Endodermal cell (in vitro differentiated cells): Measurements from ENCODE around the gene PLCD1. TPM values are rescaled to one million over a fixed set of nuclear protein-coding genes. Genes with fewer than 3 reads are reported as not detected.

Experiments
- DNase-seq: peaks from one replicate; pipeline ENCODE4 v3.0.0-alpha.2; 2017
- H3K27ac ChIP-seq: 2 replicates; pipeline ENCODE4 v1.5.1; 2013; ENCODE audit warnings: mild to moderate bottlenecking, low read depth, low read length, moderate library complexity
- H3K27me3 ChIP-seq: 2 replicates; pipeline ENCODE4 v1.6.1; 2013; ENCODE audit warnings: mild to moderate bottlenecking, low read length, moderate library complexity; ENCODE audit not compliant: insufficient read depth, control insufficient read depth, poor library complexity, severe bottlenecking
- H3K36me3 ChIP-seq: 2 replicates; pipeline ENCODE4 v1.7.0; 2013; ENCODE audit warnings: mild to moderate bottlenecking, low read length, moderate library complexity; ENCODE audit not compliant: control insufficient read depth, insufficient read depth
- H3K4me1 ChIP-seq: one replicate; pipeline ENCODE4 v1.7.0; 2013; ENCODE audit warnings: low read length; ENCODE audit not compliant: control insufficient read depth, insufficient read depth
- H3K4me3 ChIP-seq: 2 replicates; pipeline ENCODE4 v1.5.1; 2013; ENCODE audit warnings: mild to moderate bottlenecking, low read length, moderate library complexity
- H3K9ac ChIP-seq: 2 replicates; pipeline ENCODE4 v1.6.1; 2013; ENCODE audit warnings: mild to moderate bottlenecking, low read length, moderate library complexity; ENCODE audit not compliant: poor library complexity, severe bottlenecking; ENCODE audit errors: extremely low read depth
- H3K9me3 ChIP-seq: 2 replicates; pipeline ENCODE4 v1.6.1; 2013; ENCODE audit warnings: mild to moderate bottlenecking, low read length, moderate library complexity; ENCODE audit not compliant: control insufficient read depth
- H3K27ac Mint-ChIP-seq: 2 replicates; pipeline ENCODE4 v1.8.0; 2020; ENCODE audit warnings: mixed read lengths
- H3K27me3 Mint-ChIP-seq: 2 replicates; pipeline ENCODE4 v1.8.0; 2021; ENCODE audit warnings: mild to moderate bottlenecking, mixed read lengths; ENCODE audit not compliant: insufficient read depth
- H3K36me3 Mint-ChIP-seq: 2 replicates; pipeline ENCODE4 v1.8.0; 2020; ENCODE audit warnings: low read depth, mixed read lengths
- H3K4me1 Mint-ChIP-seq: 2 replicates; pipeline ENCODE4 v1.8.0; 2020; ENCODE audit warnings: mixed read lengths
- H3K4me3 Mint-ChIP-seq: 2 replicates; pipeline ENCODE4 v1.8.0; 2020; ENCODE audit warnings: mild to moderate bottlenecking, moderate library complexity, mixed read lengths
- H3K9me3 Mint-ChIP-seq: 2 replicates; pipeline ENCODE4 v1.8.0; 2020; ENCODE audit warnings: mild to moderate bottlenecking, mixed read lengths
- WGBS, 2 experiments: methylation state at CpG; one replicate each; pipeline versions ENCODE4 v1.1.5 to v1.1.7; 2013; ENCODE audit warnings: missing lambda C conversion rate in 2 of 2, mixed read lengths in 1 of 2; ENCODE audit not compliant: insufficient coverage in 1 of 2, insufficient read length in 1 of 2; 5-methylcytosine and 5-hydroxymethylcytosine counted together
- total RNA-seq, 2 donors: library from RNA; stranded (reverse); fragmentation: NEBNext Ultra II Directional in 1 of 2; extraction: Animal tissue kit (Norgen Biotek cat#: 25700) in 1 of 2; gene quantifications; 2 replicates in 1 of 2; 3 replicates in 1 of 2; pipeline ENCODE4 v1.2.1, GENCODE V29; 2021
- TF ChIP-seq, protein P1 (sequence below): fragments of 200-600 bp; sonication (generic); conservative IDR thresholded peaks from 2 replicates; pipeline ENCODE4 v1.5.0; 2021; ENCODE audit warnings: antibody characterized with exemption, mild to moderate bottlenecking

PLCD1 gene
- total RNA-seq, 2 donors from 2014 or later: 54.3 to 66.6 TPM

DNA sequence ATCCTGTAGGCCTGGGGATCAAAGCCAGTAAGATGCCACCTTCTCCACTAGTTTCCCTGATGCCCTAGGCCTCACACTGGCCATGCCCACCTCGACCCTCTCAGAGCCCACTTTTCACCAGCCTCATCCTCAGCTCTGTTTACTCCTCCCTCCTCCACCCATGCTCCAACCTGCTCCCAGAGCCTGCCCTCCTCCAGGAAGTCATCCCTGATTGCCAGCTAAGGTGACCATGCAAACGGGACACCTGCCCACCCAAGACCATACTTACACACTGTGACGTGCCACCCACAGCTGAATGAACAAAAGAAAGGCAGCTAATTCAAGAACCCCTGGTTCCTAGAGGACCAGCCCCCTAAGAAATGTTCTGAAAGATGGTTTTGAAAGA lies 9.1 kb downstream of the PLCD1 start:
- TF ChIP-seq, protein P1, sequence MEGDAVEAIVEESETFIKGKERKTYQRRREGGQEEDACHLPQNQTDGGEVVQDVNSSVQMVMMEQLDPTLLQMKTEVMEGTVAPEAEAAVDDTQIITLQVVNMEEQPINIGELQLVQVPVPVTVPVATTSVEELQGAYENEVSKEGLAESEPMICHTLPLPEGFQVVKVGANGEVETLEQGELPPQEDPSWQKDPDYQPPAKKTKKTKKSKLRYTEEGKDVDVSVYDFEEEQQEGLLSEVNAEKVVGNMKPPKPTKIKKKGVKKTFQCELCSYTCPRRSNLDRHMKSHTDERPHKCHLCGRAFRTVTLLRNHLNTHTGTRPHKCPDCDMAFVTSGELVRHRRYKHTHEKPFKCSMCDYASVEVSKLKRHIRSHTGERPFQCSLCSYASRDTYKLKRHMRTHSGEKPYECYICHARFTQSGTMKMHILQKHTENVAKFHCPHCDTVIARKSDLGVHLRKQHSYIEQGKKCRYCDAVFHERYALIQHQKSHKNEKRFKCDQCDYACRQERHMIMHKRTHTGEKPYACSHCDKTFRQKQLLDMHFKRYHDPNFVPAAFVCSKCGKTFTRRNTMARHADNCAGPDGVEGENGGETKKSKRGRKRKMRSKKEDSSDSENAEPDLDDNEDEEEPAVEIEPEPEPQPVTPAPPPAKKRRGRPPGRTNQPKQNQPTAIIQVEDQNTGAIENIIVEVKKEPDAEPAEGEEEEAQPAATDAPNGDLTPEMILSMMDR: no peak
- peaks cover 9% of the 10 kb centered on the region for H3K4me1 Mint-ChIP-seq
- H3K4me3 ChIP-seq: no peak overlapping the region
- 83 to 91% methylated on average over 1 to 3 of the region's 3 CpGs for WGBS, 2 experiments
- no peaks in the 10 kb centered on the region for H3K9me3 Mint-ChIP-seq
- H3K36me3 Mint-ChIP-seq: peaks cover 30% of the 10 kb centered on the region
- peaks cover 25% of the 10 kb centered on the region for H3K36me3 ChIP-seq
- H3K9me3 ChIP-seq: peaks cover 4% of the 10 kb centered on the region
- H3K4me1 ChIP-seq: peaks cover 15% of the 10 kb centered on the region
- peak; percentile 19 for DNase-seq
- H3K4me3 Mint-ChIP-seq: no peak overlapping the region
- no peaks in the 10 kb centered on the region for H3K27me3 ChIP-seq
- H3K27ac ChIP-seq: no peak overlapping the region
- no peaks in the 10 kb centered on the region for H3K27me3 Mint-ChIP-seq
- H3K9ac ChIP-seq: no peak overlapping the region
- no peak overlapping the region for H3K27ac Mint-ChIP-seq

DNA sequence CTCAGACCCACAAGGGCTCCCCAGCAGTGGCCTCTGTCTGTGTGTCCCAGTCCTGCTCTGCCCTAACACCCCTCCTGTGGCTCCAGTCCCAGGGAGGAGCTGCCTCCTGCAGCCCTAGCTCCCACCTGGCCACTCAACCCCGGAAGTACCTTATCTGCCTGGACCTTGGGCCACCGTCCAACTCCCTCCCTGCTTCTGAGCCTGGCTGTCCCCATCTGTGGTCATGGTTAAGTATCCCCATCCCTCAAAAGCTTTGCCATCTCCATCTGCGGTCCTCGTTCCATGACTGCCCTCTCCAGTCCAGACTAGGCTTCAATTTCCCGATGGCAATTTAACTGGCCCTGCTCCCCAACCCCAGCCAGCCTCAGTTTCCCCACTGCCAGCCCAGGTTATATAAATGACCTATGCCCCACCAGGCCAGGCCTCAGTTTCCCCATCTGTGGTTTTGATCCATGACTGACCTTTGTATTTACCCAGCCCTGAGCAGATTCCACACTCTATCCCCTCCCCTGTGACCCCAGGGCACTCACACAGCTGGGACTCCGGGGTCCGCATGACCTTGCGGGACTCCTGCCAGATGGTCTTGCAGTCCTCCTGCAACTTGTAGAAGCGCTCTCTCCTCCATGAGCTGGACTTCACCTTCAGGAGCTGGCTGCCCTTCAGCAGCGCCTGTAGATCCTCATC lies 9.6 kb downstream of the PLCD1 start:
- Mint-ChIP-seq H3K4me1 (peaks cover 9% of the 10 kb centered on the region), H3K4me3 (no peak overlapping the region), H3K9me3 (no peaks in the 10 kb centered on the region), H3K27ac (no peak overlapping the region), H3K36me3 (peaks cover 35% of the 10 kb centered on the region), H3K27me3 (no peaks in the 10 kb centered on the region)
- WGBS, 2 experiments: 90 to 96% methylated on average over 10 of the region's 10 CpGs
- peaks cover 15% of the 10 kb centered on the region for H3K4me1 ChIP-seq
- H3K4me3 ChIP-seq: no peak overlapping the region
- H3K27ac ChIP-seq: no peak overlapping the region
- TF ChIP-seq, protein P1: no peak
- peaks cover 4% of the 10 kb centered on the region for H3K9me3 ChIP-seq
- H3K27me3 ChIP-seq: no peaks in the 10 kb centered on the region
- H3K36me3 ChIP-seq: peaks cover 30% of the 10 kb centered on the region
- no peak overlapping the region for H3K9ac ChIP-seq
- peak; percentile 10 for DNase-seq

DNA sequence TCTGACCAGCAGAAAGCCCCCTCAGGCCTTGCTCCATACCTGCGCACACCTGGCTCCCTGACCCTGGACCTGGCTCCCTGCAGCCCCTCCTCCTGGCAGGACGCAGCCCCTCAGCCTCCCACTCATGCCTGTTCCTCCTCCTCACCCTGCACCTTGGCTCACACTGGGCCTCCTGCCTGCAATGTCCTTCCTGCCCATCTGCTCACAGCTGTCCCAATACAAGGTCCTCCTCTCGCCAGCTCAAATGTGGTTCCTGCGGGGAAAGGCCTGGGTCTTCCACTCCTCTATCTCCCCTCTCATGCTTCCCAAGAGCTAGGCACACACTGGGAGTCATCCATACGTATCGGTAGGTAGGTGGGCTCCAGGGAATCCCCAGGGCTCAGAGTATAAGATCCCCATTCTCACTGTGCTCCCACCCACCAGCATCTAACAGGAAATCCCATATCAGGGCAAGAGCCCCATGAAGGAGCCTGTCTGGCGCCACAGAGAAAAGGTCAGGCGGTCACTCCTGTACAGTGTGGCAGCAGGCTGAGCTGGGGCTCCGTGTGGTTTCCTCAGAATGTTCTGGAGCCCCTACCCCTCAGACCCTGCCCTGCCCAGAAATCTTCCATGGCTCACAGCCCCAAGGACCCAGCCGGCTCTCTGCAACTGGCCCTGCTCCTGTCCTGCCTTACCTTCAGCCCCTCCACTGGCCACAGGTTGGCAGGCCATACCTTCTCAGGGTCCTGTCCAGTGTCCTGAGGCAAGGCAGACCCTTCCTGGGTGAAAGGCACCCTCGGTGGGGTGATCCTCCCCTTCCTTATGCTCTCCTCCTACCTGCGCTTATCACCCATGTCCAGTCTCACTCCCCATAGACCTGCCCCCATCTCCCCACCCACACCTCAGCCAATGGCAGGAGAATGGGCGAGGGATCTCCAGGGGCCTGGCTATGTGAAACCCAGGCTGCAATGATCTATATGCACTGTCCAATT lies 10.9 kb downstream of the PLCD1 start:
- Mint-ChIP-seq H3K27me3 (no peaks in the 10 kb centered on the region), H3K4me1 (peaks cover 5% of the 10 kb centered on the region), H3K9me3 (no peaks in the 10 kb centered on the region), H3K4me3 (no peak overlapping the region), H3K27ac (no peak overlapping the region), H3K36me3 (peaks cover 47% of the 10 kb centered on the region)
- Histone ChIP-seq H3K9ac (no peak overlapping the region), H3K4me1 (peaks cover 15% of the 10 kb centered on the region), H3K36me3 (peaks cover 42% of the 10 kb centered on the region), H3K4me3 (no peak overlapping the region), H3K27ac (no peak overlapping the region), H3K9me3 (peaks cover 4% of the 10 kb centered on the region), H3K27me3 (no peaks in the 10 kb centered on the region)
- DNase-seq: no peak
- WGBS, 2 experiments: 89 to 97% methylated on average over 5 to 13 of the region's 13 CpGs
- TF ChIP-seq, protein P1: no peak
